Endothelial cell of umbilical vein (primary cell): ENCODE results near the gene SELENOO. TPM values are rescaled to one million over a fixed set of nuclear protein-coding genes. Genes with fewer than 3 reads are reported as not detected.

Experiments
- BruUV-seq: library from RNA; stranded (reverse); fragments of 400-500 nt; replicated peaks from 2 replicates; lab custom pipeline; 2021; lab: Mats Ljungman, UMichigan
- CTCF ChIA-PET: fragments of 300-600, 350-600 bp; sonication (Branson Sonifier 250); formaldehyde crosslinking; loops from one replicate; lab custom pipeline; 2021; ENCODE audit warnings: antibody characterized with exemption, inconsistent platforms; lab: Charles Lee
- POLR2A ChIA-PET: fragments of 300-600, 350-600 bp; sonication (Branson Sonifier 250); formaldehyde crosslinking; loops from one replicate; lab custom pipeline; 2021; ENCODE audit warnings: antibody characterized with exemption, inconsistent platforms; lab: Charles Lee
- DNase-seq: peaks from one replicate; pipeline ENCODE4 v3.0.0-alpha.2; 2011; ENCODE audit warnings: low read depth, low spot score
- FAIRE-seq: peaks from 2 replicates; lab custom pipeline; 2011; peaks lifted over from hg19 to GRCh38; lab: Jason Lieb, UNC
- H2AFZ ChIP-seq: 2 replicates; pipeline ENCODE4 v1.6.0; 2012; ENCODE audit warnings: low read depth, low read length, control low read depth, inconsistent platforms
- H3K27ac ChIP-seq: 2 replicates; pipeline ENCODE4 v1.5.1; 2011; ENCODE audit warnings: low read depth, mild to moderate bottlenecking, control low read depth, low read length, moderate library complexity; ENCODE audit not compliant: insufficient read depth
- H3K27me3 ChIP-seq, 2 experiments: 2 replicates each; pipeline versions ENCODE4 v1.6.0 to v1.6.1; 2011; ENCODE audit warnings: low read length in 2 of 2, mixed read lengths in 1 of 2; ENCODE audit not compliant: control insufficient read depth in 2 of 2, insufficient read depth in 2 of 2
- H3K36me3 ChIP-seq, 2 experiments: 2 replicates in 1 of 2; 3 replicates in 1 of 2; pipeline ENCODE4 v1.5.1; 2011; ENCODE audit warnings: low read length in 2 of 2, mild to moderate bottlenecking in 1 of 2, moderate library complexity in 1 of 2; ENCODE audit not compliant: control insufficient read depth in 2 of 2, insufficient read depth in 2 of 2; ENCODE audit errors: extremely low read depth in 1 of 2
- H3K4me1 ChIP-seq: 3 replicates; pipeline ENCODE4 v1.5.1; 2011; ENCODE audit warnings: mild to moderate bottlenecking, low read length; ENCODE audit not compliant: control insufficient read depth, insufficient read depth; ENCODE audit errors: extremely low read depth
- H3K4me2 ChIP-seq: 2 replicates; pipeline ENCODE4 v1.6.1; 2011; ENCODE audit warnings: low read length, control low read depth, mixed read lengths; ENCODE audit not compliant: insufficient read depth
- H3K4me3 ChIP-seq, 3 experiments: fragments of 200-600 bp in 1 of 3; sonication (generic), shearing (Covaris generic) in 1 of 3; replicated peaks in 1 of 3; 2 replicates each; pipeline ENCODE4 v1.5.1; 2011 to 2016; ENCODE audit warnings: control low read depth in 3 of 3, low read length in 3 of 3, mild to moderate bottlenecking in 2 of 3, inconsistent platforms in 1 of 3, low read depth in 1 of 3, moderate library complexity in 1 of 3; ENCODE audit not compliant: insufficient read depth in 1 of 3
- H3K79me2 ChIP-seq: 2 replicates; pipeline ENCODE4 v1.6.0; 2012; ENCODE audit warnings: low read length, inconsistent platforms; ENCODE audit not compliant: control insufficient read depth, insufficient read depth
- H3K9ac ChIP-seq: replicated peaks from 2 replicates; pipeline ENCODE3; 2011; ENCODE audit warnings: low read length, control low read depth; ENCODE audit not compliant: insufficient read depth; ENCODE audit errors: extremely low read depth
- H3K9me1 ChIP-seq: replicated peaks from 3 replicates; pipeline ENCODE4 v1.6.0; 2011; ENCODE audit warnings: mild to moderate bottlenecking, low read length; ENCODE audit not compliant: control insufficient read depth, insufficient read depth; ENCODE audit errors: extremely low read depth
- H3K9me3 ChIP-seq: replicated peaks from 2 replicates; pipeline ENCODE4 v1.5.1; 2012; ENCODE audit warnings: low read length, inconsistent platforms; ENCODE audit not compliant: control insufficient read depth, insufficient read depth
- H4K20me1 ChIP-seq: replicated peaks from 2 replicates; pipeline ENCODE3; 2011; ENCODE audit warnings: mild to moderate bottlenecking, low read length; ENCODE audit not compliant: control insufficient read depth, insufficient read depth; ENCODE audit errors: extremely low read depth
- EZH2 ChIP-seq: IDR thresholded peaks from 2 replicates; pipeline ENCODE4 v1.6.1; 2012; ENCODE audit warnings: borderline replicate concordance, low read depth, mild to moderate bottlenecking, moderate library complexity, low read length, inconsistent platforms; ENCODE audit not compliant: severe bottlenecking
- JUN ChIP-seq: IDR thresholded peaks from 2 replicates; pipeline ENCODE4 v1.6.1; 2011; ENCODE audit warnings: borderline replicate concordance, low read depth; ENCODE audit not compliant: insufficient read length, insufficient read depth
- MYC ChIP-seq: IDR thresholded peaks from one replicate; pipeline ENCODE4 v1.6.1; 2011; ENCODE audit warnings: mild to moderate bottlenecking, low read depth, low read length
- POLR2A ChIP-seq: IDR thresholded peaks from 2 replicates; pipeline ENCODE4 v1.6.1; 2012; ENCODE audit warnings: low read depth, mild to moderate bottlenecking, control low read depth, low read length
- POLR2AphosphoS5 ChIP-seq: IDR thresholded peaks from 2 replicates; pipeline ENCODE4 v1.6.1; 2012; ENCODE audit warnings: low read depth, mild to moderate bottlenecking, control low read depth, low read length, moderate library complexity; ENCODE audit not compliant: insufficient read depth
- dilution Hi-C: fragments of 300-500 bp; cut with MboI; formaldehyde crosslinking; loops from one replicate; pipeline ENCODE4 v1.15.0; 2019; ENCODE audit warnings: low sequenced_read_pairs; ENCODE audit not compliant: extremely low pct_ligation_motif_present
- intact Hi-C: fragments of 100-400 bp; cut with micrococcal nuclease; formaldehyde crosslinking; loops from one replicate; pipeline ENCODE4 v1.10.0; 2022
- polyA plus RNA-seq, 4 experiments: library from polyadenylated mRNA; depleted of rRNA in 3 of 4; stranded (reverse) in 3 of 4; unstranded in 1 of 4; fragments of >200 nt; gene quantifications; 2 replicates each; pipeline versions ENCODE4 v1.2.1 to v1.2.3, GENCODE V29; 2011 to 2012; ENCODE audit warnings: missing spikeins in 1 of 4
- total RNA-seq: library from RNA; stranded (reverse); gene quantifications from 2 replicates; pipeline ENCODE4 v1.2.3, GENCODE V29; 2021
- TF ChIP-seq, protein P1 (sequence below): IDR thresholded peaks from 2 replicates; pipeline ENCODE4 v1.6.1; 2011; ENCODE audit not compliant: insufficient read depth, insufficient read length

Gene SELENOO
- total and polyA plus RNA-seq, 2 donors (not counting 3 experiments of a cell fraction or from before 2014, with no cell fraction given) = 24.1 to 37.5 TPM

DNA sequence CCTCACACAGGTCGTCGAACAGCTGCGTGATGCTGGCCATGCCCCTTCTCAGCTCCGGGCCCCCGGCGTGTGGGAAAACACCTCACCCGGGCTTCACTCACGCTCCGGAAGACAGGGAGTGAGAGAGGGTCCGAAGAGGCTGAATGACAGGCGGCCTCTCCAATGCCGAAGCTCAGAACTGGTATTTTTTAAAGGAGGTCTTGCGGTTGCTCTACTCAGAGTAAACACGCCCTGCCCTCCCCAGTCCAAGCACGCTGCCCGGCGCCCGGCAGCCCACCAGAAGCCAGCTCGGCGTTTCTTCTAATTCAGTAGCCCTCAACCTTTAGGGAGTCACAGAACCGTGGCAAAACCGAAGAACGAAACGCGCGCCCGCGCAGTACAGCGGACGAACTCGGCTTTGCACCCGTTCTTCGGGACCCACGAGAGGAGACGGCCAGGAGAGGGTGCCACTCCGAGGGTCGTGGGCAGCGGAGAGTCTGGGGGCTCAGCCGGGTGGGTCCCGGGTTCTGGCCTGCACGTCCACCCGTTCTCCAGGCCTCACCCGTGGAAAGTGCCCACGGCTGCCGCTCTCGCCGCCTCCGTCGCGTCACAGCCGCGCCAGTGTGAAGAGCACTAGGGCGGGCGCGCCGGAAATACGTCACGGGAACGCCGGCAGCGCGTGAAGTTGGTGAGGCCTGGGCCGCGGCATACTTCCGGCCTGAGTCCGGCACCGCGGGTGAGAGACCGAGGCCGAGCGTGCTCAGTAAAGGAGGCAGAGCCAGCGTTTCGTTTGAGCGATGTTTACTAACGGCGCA is 43.8 kb downstream of the SELENOO start, which contains the start of gene TUBGCP6:
TUBGCP6 (minus strand) TSS at position 604 of the 794 bp plus-strand sequence; CDS start at position 40, 564 bp downstream.
- FAIRE-seq = peak; percentile 84
- Histone ChIP-seq H3K9me1 (no peaks in the 10 kb centered on the region), H3K4me3 (peak within 1 kb of the TSS; percentile 55 to 98 (median 90)), H3K4me2 (peak within 1 kb of the TSS; percentile 94), H3K27ac (peak within 1 kb of the TSS; percentile 73), H3K79me2 (peaks cover 43% of the 10 kb centered on the region), H3K27me3 (no peaks in the 10 kb centered on the region), H3K4me1 (peaks cover 26% of the 10 kb centered on the region), H3K9me3 (no peaks in the 10 kb centered on the region), H4K20me1 (no peaks in the 10 kb centered on the region), H3K36me3 (peaks cover 0 to 11% of the 10 kb centered on the region in 2 experiments), H2AFZ (peak within 1 kb of the TSS; percentile 90), H3K9ac (peak within 1 kb of the TSS; percentile 91)
- BruUV-seq = no TSS peak
- POLR2A ChIA-PET = no interaction called here
- dilution Hi-C loops = no loop called here
- CTCF ChIA-PET = interaction anchor here (0.9 to 1.4 kb wide), 3 partner anchors 23 to 281 kb away, joined by 4 to 5 read pairs (median 4); partner anchors contain the start of gene SCO2
- intact Hi-C loops = no loop called here
- DNase-seq = peak; percentile 88
- TF ChIP-seq JUN (no peak), EZH2 (no peak), POLR2AphosphoS5 (peak; percentile 94), POLR2A (peak; percentile 83), MYC (peak; percentile 58)
- TF ChIP-seq, protein P1, sequence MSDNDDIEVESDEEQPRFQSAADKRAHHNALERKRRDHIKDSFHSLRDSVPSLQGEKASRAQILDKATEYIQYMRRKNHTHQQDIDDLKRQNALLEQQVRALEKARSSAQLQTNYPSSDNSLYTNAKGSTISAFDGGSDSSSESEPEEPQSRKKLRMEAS = peak; percentile 55
